Activated CD8-positive, alpha-beta memory T cell treated with anti-CD3 and anti-CD28 coated beads for 4 hours (primary cell): ENCODE results near the gene NUP214.
"Not testable (repeated sequence)": the region's sequence is repeated elsewhere in the genome, so short reads cannot be mapped to it uniquely, and the experiment has no call there.

Source experiments
- DNase-seq, 2 donors: peaks; one replicate each; pipeline ENCODE4 v3.0.0-alpha.2; 2020; ENCODE audit warnings: low read depth in 2 of 2

Gene NUP214

DNA sequence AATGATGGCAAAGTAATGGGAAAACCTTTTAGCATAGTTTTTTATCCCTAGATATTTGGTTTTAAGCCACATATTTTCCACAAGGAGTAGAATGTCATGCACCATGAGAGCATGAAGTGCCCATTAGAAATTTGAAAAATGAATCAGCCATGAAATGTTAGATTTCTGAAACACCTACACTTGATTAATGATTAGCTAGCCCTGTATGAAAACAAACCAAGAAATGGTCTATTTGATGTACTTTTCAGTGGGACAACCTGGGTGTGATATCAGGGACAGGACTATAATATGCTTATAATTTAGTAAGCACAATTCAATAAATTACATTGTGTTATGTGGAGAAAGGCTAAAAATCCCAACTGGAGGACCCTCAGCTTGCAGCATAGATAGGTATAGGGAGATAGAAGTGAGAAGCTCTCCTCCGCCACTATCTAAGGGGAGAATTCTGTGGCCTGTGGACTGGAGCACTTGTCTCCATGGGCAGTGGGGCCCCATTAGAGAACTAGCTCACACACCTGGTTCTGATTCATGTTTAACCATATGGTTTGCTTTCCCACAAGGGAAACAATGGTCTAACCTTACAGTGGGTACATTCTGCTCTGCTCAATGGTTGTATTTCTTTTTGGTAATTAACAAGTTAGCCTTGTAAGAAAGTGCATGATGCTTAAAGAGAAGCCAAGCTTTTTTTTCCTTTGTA, 35.2 kb downstream of the NUP214 start:
- no peak for DNase-seq

GRCh38 chr9:131161585-131161984, 36.2 kb downstream of the NUP214 start:
- DNase-seq, result no peak

GRCh38 chr9:131162886-131163285, 37.5 kb downstream of the NUP214 start:
- no peak for DNase-seq

- no peak for DNase-seq
These were observed 40.1 kb downstream of the NUP214 start for GRCh38 chr9:131165523-131165922.

- no peak for DNase-seq
These were observed 41.8 kb downstream of the NUP214 start for GRCh38 chr9:131167146-131167692.

- no peak for DNase-seq
These were observed 42.5 kb downstream of the NUP214 start for GRCh38 chr9:131167936-131168335.

- no peak for DNase-seq
These were observed 44.3 kb downstream of the NUP214 start for GRCh38 chr9:131169563-131170240.

- DNase-seq, result no peak
These were observed 48.6 kb downstream of the NUP214 start for GRCh38 chr9:131173995-131174394.

DNA sequence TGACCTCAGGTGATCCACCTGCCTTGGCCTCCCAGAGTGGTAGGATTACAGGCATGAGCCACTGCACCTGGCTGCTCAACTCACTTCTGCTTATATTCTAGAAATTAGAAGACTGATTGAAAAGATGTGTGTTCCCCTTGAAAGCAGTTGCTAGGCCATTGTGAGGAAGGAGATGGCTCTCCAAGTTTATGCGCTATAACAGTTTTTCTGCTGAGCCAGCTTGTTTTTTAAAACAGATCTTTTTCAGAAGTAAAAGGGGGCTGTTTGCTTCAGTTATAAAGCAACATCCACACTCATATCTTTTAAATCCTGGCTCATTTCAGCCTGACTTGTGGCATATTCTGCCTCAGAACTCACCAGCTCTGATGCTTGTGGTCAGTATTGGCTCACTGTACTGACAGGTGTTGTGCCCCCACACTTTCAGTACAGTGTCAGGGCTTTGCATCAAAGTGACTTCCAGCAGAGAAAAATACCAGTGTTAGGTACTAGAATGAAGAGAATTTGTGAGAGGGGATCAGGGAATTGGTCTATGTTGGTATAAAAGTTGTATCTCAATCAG, 49.4 kb downstream of the NUP214 start:
- no peak for DNase-seq

- DNase-seq, result no peak
These were observed 52.5 kb downstream of the NUP214 start for GRCh38 chr9:131177898-131178297.

DNA sequence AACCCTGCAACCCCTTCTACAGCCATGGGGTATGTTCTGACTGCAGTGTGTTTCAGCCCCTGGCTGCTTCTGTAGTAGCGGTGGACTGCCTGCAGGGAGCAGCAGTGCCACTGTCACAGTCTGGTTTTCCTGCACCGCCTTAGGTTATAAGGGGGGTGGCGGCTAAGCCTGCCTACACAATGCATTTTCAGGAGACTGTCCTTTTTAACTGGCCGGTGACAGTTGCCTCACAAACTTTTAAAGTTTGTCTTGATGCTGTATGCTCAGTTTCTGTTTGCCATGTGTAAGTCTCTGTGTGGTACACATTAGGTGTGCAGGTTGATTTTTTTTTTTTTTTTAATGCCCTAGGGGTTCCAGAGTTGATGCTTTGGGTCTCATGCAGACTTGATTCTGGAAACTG, 53.0 kb downstream of the NUP214 start:
- DNase-seq, result peak; percentile 48 to 56

DNA sequence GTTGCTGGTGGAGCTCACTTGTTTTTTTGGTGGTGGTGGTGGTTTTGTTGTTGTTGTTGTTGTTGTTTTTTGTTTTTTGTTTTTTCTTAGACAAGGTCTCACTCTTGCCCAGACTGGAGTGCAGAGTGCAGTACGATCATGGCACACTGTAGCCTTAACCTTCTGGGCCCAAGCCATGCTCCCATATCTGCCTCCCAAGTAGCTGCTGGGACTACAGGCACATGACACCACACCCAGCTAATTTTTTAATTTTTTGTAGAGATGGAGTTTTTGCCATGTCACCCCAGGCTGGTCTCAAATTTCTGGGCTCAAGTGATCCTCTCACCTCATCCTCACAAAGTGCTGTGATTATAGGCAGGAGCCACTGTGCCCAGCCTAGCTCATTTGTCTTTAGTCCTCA, 53.5 kb downstream of the NUP214 start:
- DNase-seq, result no peak

DNA sequence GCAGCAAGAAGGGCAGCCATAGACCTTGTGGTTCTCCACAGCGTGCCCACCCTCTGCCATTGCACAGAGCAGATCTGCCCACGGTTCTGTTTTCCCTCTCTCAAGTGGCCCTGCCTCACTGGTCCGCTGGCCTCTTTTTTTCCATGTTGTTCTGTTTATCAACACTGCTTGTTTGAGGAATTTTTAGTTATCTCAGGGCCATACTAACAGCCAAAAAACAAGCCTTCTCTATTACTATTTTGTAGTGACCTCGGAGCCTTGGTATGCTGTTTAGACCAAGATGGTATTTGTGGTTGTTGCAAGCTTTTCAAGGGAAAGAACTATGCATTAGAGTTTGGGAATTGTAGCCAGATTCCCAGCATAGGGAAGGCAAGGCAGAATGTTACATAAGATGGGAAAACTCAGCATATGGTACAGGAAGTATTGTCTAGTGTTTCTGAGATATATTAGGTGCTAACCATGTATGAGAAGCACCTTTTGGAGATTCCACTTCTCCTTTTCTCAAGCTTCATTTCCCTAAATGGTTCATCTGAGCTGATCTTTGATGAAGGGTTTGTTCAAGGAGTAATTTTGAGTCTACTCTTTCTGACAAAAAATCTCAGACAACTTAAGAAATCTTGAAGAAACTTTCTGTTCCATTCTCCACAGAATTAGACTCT, 54.3 kb downstream of the NUP214 start:
- DNase-seq, result no peak

GRCh38 chr9:131180454-131180853, 55.1 kb downstream of the NUP214 start:
- no peak for DNase-seq

- no peak for DNase-seq
These were observed 55.8 kb downstream of the NUP214 start for GRCh38 chr9:131181091-131181681.

- no peak for DNase-seq
These were observed 60.5 kb downstream of the NUP214 start for GRCh38 chr9:131185924-131186323.

GRCh38 chr9:131186622-131187021, 61.2 kb downstream of the NUP214 start:
- DNase-seq, result no peak

DNA sequence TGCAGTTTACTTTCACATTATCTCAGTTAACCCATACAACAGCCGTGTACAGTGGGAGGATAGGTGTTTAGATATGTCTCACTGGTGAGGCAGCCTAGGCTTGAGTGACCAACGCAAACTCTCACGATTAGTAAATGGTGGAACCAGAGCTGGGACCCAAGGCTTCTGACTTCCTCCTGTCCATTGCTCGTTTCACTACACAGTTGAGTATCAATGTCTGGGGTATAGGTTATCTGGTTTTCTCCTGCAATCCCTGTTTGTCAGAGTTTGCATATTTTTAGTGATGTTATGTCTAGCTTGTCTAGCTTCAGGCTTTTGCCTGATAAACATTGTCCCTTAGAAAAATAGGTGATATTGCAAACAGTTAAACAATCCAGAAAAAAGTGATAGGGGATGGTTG, 62.6 kb downstream of the NUP214 start:
- no peak for DNase-seq

DNA sequence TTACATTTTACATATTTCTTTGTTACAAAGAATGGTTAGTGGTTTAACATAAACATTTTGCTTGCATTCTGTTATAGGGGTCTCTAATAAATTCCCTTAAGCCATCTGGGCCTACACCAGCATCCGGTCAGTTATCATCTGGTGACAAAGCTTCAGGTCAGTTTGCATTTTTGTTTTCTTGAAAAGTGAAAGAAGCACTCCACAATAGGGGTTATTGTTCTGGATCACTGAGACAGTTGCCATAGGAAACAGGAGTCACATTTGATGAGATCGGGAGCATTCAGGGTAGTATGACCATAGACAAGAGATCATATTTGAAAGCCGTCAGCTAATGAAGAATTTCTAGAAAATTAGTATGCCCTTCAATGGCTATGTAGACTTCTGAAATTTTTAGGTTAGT, 63.6 kb downstream of the NUP214 start:
- no peak for DNase-seq

DNA sequence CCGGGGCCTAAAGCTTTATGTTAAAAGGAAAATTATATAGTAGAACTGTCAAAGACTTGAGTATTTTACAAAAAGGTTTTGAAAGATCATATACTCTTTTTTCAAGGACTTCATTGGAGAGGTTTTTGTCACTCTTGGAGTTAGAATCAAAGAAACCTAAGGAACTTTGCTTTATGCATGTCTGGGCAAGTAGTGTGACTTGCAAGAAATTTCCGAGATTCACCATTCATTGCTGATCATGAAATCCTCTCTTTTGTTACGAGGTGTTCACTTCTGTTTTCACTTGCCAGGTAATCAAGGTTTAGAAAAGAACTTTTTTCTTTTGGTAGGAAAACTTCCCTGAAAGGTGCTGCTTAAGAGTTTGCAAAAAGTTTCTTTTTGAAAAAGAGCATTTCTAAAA, 64.8 kb downstream of the NUP214 start:
- DNase-seq, result no peak

- not testable (repeated sequence) for DNase-seq
These were observed 65.6 kb downstream of the NUP214 start for GRCh38 chr9:131191032-131191431.

DNA sequence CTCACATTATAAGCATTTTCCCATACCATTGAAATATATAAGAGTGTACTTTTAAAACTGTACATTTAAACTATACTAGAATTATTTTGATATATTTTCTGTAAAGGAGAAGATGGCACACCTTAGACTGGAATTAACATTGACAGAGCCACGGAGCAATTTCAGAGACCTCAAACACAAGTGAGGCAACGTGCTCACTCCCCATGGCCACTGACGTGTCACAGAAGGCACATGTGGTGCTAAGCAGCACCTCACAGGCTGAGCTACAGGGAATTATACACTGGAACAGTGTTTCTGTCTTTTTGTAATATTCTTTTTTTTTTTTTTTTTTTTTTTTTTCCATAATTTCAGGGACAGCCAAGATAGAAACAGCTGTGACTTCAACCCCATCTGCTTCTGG, 66.5 kb downstream of the NUP214 start:
- DNase-seq, result no peak
